Memory B cell (primary cell): ENCODE measurements around the gene UGGT2.

Source experiments
- ATAC-seq: fragments of 150-1000 bp; cut with Tn5 transposase; 2 replicates; pipeline ENCODE4 v1.10.0; 2021; ENCODE audit warnings: low read depth, mild to moderate bottlenecking, moderate library complexity
- DNase-seq, 2 donors: peaks; one replicate each; pipeline ENCODE4 v3.0.0; 2022; ENCODE audit warnings: low spot score in 2 of 2
- H3K27ac Mint-ChIP-seq: one replicate; pipeline ENCODE4 v1.8.0; 2022; ENCODE audit warnings: mild to moderate bottlenecking, moderate library complexity, mixed read lengths
- H3K27me3 Mint-ChIP-seq: one replicate; pipeline ENCODE4 v1.8.0; 2022; ENCODE audit warnings: mixed read lengths
- H3K36me3 Mint-ChIP-seq: one replicate; pipeline ENCODE4 v1.8.0; 2022; ENCODE audit warnings: mild to moderate bottlenecking, mixed read lengths
- H3K4me1 Mint-ChIP-seq: one replicate; pipeline ENCODE4 v1.8.0; 2022; ENCODE audit warnings: mixed read lengths
- H3K4me3 Mint-ChIP-seq: one replicate; pipeline ENCODE4 v1.8.0; 2022; ENCODE audit warnings: mild to moderate bottlenecking, moderate library complexity, mixed read lengths
- H3K9me3 Mint-ChIP-seq: one replicate; pipeline ENCODE4 v1.8.0; 2022; ENCODE audit warnings: mixed read lengths

The UGGT2 gene

DNA sequence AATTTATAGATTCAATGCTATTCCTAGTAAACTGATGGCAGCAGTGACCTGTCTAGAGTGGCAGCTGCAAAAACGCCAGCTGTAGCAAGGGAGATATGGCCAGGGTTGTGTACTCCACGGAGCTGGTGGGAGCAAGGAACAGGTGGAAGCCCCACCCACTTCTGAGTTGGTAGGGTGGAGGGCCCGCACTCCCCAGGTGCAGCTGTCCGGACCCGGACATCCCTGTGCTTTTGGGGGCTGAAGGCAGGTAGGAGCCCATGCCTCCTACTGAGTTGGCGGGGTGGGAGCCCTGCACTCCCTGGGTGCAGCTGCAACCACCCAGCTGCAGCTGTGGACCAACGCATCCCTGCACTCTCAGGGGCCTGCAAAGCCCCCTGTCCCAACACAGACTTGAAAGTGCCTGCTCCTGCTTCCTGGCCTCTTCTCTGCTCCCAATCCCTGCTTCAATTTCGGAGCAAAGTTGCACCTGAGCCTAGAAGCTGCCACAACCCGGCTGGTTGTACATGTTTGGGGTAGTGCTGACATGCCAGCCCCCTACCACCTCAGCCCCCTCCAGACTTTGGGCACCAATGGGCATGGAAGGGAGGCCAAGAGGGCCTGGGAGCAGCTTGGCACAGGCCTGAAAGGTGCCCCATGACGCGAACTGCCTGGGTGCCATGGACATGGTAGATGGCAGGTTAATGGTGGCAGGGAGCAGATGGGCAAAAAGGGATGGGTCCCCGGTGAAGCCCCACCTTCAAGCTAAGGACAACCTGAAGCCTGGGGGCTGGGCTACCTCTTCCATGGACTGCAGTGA, 19.8 kb downstream of the UGGT2 start:
- no peak overlapping the region for H3K4me3 Mint-ChIP-seq
- ATAC-seq (no peak), DNase-seq (no peak)
- H3K27ac Mint-ChIP-seq: no peak overlapping the region
- no peaks in the 10 kb centered on the region for H3K4me1 Mint-ChIP-seq
- no peaks in the 10 kb centered on the region for H3K27me3 Mint-ChIP-seq
- H3K9me3 Mint-ChIP-seq: peaks cover 2% of the 10 kb centered on the region
- H3K36me3 Mint-ChIP-seq: peaks cover 3% of the 10 kb centered on the region

DNA sequence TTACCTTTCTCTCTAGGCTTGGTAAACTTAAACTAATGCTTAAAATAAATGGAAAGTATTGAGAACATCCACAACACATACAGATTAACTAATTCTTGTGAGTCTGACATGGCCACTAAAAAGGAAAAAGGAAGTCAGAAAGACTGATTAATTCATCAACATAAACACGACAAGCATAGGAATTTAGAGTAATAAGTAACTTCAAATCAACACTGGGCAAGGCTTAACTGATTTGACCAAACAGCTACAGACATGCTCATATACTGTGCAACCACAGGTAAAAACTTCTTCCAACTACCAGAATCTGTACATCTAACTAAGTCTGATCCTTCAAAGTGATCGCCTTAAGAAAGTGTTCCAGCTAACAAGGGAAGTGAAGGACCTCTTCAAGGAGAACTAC, 20.5 kb downstream of the UGGT2 start:
- H3K4me3 Mint-ChIP-seq: no peak overlapping the region
- H3K9me3 Mint-ChIP-seq: peaks cover 2% of the 10 kb centered on the region
- H3K27ac Mint-ChIP-seq: no peak overlapping the region
- H3K36me3 Mint-ChIP-seq: peaks cover 3% of the 10 kb centered on the region
- no peaks in the 10 kb centered on the region for H3K27me3 Mint-ChIP-seq
- DNase-seq: no peak
- H3K4me1 Mint-ChIP-seq: no peaks in the 10 kb centered on the region
- no peak for ATAC-seq

GRCh38 chr13:96029002-96029401, 24.2 kb downstream of the UGGT2 start:
- Mint-ChIP-seq H3K4me1 (no peaks in the 10 kb centered on the region), H3K27me3 (no peaks in the 10 kb centered on the region), H3K4me3 (no peak overlapping the region), H3K9me3 (no peaks in the 10 kb centered on the region), H3K36me3 (peaks cover 2% of the 10 kb centered on the region), H3K27ac (no peak overlapping the region)
- DNase-seq (no peak), ATAC-seq (no peak)

DNA sequence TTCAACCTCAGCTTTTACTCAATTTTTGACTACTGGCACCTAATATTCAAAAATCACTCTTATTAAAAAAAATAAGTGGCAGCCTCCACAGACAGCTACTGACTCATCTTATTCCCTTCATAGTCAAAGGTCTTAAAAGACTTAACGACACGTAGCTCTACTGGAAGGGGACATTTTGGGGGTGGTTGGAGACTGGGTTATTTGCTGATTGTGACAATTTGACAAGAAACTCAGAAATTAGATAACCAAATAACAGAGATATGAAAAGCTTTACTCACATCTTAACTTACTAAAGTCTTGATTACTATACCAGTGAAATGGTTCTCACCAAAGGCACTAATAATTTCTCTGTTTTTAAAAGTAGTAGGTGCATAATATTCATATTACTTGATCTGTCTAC, 25.7 kb downstream of the UGGT2 start:
- Mint-ChIP-seq H3K4me1 (no peaks in the 10 kb centered on the region), H3K27me3 (no peaks in the 10 kb centered on the region), H3K9me3 (no peaks in the 10 kb centered on the region), H3K27ac (no peak overlapping the region), H3K36me3 (peaks cover 2% of the 10 kb centered on the region), H3K4me3 (no peak overlapping the region)
- ATAC-seq (no peak), DNase-seq (no peak)

- no peak for DNase-seq
- no peak for ATAC-seq
Measured at GRCh38 chr13:96025283-96025682, 27.9 kb downstream of the UGGT2 start.

DNA sequence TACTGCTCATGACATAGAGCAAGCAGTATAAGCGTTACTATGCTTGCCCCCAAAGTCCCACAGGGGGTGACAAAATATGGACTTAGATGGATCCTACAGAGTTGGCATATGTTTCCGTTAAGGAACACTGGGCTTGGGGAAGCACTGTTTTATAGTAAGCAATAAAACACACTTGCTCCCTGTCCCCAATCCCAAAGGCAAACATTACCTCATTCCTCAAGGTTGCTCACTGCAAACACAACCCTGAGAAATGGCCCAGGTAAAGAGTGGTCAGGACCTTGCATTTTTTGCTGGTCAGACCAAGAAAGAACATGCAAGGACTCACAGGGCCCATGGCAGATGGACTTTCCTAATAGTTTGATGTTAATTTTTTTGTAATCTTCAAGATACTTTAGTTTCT, 32.3 kb downstream of the UGGT2 start:
- Mint-ChIP-seq H3K4me1 (no peaks in the 10 kb centered on the region), H3K27ac (no peak overlapping the region), H3K9me3 (peaks cover 2% of the 10 kb centered on the region), H3K27me3 (no peaks in the 10 kb centered on the region), H3K4me3 (no peak overlapping the region), H3K36me3 (peaks cover 2% of the 10 kb centered on the region)
- no peak for DNase-seq
- no peak for ATAC-seq

More at GRCh38 chr13:96025283-96025682, 27.9 kb downstream of the UGGT2 start:
- no peak overlapping the region for H3K4me3 Mint-ChIP-seq
- H3K9me3 Mint-ChIP-seq: no peaks in the 10 kb centered on the region
- H3K27ac Mint-ChIP-seq: no peak overlapping the region
- no peaks in the 10 kb centered on the region for H3K4me1 Mint-ChIP-seq
- H3K27me3 Mint-ChIP-seq: no peaks in the 10 kb centered on the region
- no peaks in the 10 kb centered on the region for H3K36me3 Mint-ChIP-seq

- no peak overlapping the region for H3K27ac Mint-ChIP-seq
- ATAC-seq (no peak), DNase-seq (no peak)
- H3K9me3 Mint-ChIP-seq: peaks cover 4% of the 10 kb centered on the region
- H3K4me1 Mint-ChIP-seq: no peaks in the 10 kb centered on the region
- H3K36me3 Mint-ChIP-seq: peaks cover 4% of the 10 kb centered on the region
- no peaks in the 10 kb centered on the region for H3K27me3 Mint-ChIP-seq
- H3K4me3 Mint-ChIP-seq: no peak overlapping the region
Measured at GRCh38 chr13:96020155-96020575, 33.0 kb downstream of the UGGT2 start.

- Mint-ChIP-seq H3K4me3 (no peak overlapping the region), H3K36me3 (peaks cover 4% of the 10 kb centered on the region), H3K9me3 (peaks cover 4% of the 10 kb centered on the region), H3K27ac (no peak overlapping the region), H3K27me3 (no peaks in the 10 kb centered on the region), H3K4me1 (no peaks in the 10 kb centered on the region)
- no peak for DNase-seq
- no peak for ATAC-seq
Measured at GRCh38 chr13:96018135-96018534, 35.1 kb downstream of the UGGT2 start.

DNA sequence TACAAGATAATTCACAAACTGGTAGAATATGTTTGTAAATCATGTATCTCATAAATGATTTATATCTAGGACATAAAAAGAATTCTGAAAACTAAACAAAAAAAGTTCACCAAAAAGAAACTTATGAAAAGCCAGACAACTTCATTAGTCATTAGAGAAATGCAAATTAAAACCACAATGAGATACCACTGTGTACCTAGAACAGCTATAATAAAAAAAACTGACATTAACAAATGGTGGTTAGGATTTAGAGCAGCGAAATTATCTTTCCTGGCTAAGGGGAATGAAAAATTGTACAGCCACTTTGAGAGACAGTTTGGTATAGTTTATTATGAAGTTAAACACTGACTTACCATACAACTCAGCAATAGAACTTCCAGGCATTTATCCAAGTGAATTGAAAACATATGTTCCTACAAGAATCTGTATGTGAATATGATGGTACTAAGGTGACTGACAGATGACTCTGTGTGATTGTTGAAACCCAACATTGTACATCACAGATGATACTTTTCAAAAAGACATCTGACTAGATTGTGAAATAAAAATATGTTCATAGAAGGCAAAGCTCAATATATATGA, 41.8 kb downstream of the UGGT2 start:
- H3K4me3 Mint-ChIP-seq: no peak overlapping the region
- no peak for ATAC-seq
- no peaks in the 10 kb centered on the region for H3K27me3 Mint-ChIP-seq
- H3K27ac Mint-ChIP-seq: no peak overlapping the region
- H3K4me1 Mint-ChIP-seq: no peaks in the 10 kb centered on the region
- no peak for DNase-seq
- peaks cover 9% of the 10 kb centered on the region for H3K9me3 Mint-ChIP-seq
- peaks cover 4% of the 10 kb centered on the region for H3K36me3 Mint-ChIP-seq

DNA sequence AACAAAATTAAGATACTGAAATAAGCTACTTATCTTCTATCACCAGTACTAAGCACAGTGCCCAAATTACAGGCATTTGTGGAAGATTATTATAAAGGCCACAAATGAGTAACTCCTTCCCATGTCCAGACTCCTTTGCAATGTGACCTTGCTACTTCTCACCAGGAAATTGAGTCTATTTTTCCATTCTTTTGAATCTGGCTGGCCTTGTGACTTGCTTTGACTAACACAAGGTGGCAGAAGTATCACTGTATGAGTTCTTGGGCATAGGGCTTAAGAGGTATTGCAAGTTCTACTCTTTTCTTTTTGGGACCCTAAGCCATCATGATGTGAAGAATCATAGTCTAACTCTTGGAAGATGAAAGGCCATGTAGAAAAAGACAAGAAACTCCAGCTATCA, 49.9 kb downstream of the UGGT2 start:
- H3K36me3 Mint-ChIP-seq: no peaks in the 10 kb centered on the region
- no peaks in the 10 kb centered on the region for H3K27me3 Mint-ChIP-seq
- no peak for DNase-seq

GRCh38 chr13:96002322-96003131, 50.7 kb downstream of the UGGT2 start:
- no peak overlapping the region for H3K4me3 Mint-ChIP-seq
- peaks cover 5% of the 10 kb centered on the region for H3K9me3 Mint-ChIP-seq
- H3K27ac Mint-ChIP-seq: no peak overlapping the region
- ATAC-seq (no peak), DNase-seq (no peak)
- H3K4me1 Mint-ChIP-seq: no peaks in the 10 kb centered on the region
- no peaks in the 10 kb centered on the region for H3K36me3 Mint-ChIP-seq
- H3K27me3 Mint-ChIP-seq: no peaks in the 10 kb centered on the region

More for the DNA sequence above, 49.9 kb downstream of the UGGT2 start:
- Mint-ChIP-seq H3K4me1 (no peaks in the 10 kb centered on the region), H3K4me3 (no peak overlapping the region), H3K27ac (no peak overlapping the region), H3K9me3 (peaks cover 5% of the 10 kb centered on the region)
- no peak for ATAC-seq

GRCh38 chr13:96000069-96000468, 53.1 kb downstream of the UGGT2 start:
- Mint-ChIP-seq H3K36me3 (no peaks in the 10 kb centered on the region), H3K4me3 (no peak overlapping the region), H3K4me1 (no peaks in the 10 kb centered on the region), H3K9me3 (no peaks in the 10 kb centered on the region), H3K27ac (no peak overlapping the region), H3K27me3 (no peaks in the 10 kb centered on the region)
- DNase-seq (no peak), ATAC-seq (no peak)

DNA sequence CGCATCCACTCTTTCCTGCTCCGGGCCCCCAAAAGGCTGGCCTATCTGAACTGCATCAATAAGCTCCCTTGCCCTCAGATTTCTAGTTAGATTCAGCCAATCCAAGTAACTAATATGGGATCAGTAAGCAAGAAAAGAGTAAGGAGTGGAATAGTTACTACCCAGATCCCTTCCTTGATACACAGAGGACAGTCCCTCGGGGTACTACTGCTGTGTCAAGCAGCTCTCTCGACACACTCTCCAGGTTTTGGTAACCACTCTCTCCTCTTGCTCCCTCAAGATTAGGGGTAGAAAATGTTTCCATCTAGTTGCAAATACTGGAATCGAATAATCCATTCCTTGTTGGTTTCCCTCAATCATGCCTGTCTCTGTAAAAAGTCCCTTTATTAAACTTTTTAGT, 65.4 kb downstream of the UGGT2 start:
- no peaks in the 10 kb centered on the region for H3K9me3 Mint-ChIP-seq
- H3K27ac Mint-ChIP-seq: no peak overlapping the region
- ATAC-seq (no peak), DNase-seq (no peak)
- no peaks in the 10 kb centered on the region for H3K36me3 Mint-ChIP-seq
- no peak overlapping the region for H3K4me3 Mint-ChIP-seq
- no peaks in the 10 kb centered on the region for H3K27me3 Mint-ChIP-seq
- no peaks in the 10 kb centered on the region for H3K4me1 Mint-ChIP-seq

GRCh38 chr13:95982144-95982543, 71.1 kb downstream of the UGGT2 start:
- H3K9me3 Mint-ChIP-seq: no peaks in the 10 kb centered on the region
- H3K27me3 Mint-ChIP-seq: no peaks in the 10 kb centered on the region
- H3K4me3 Mint-ChIP-seq: no peak overlapping the region
- H3K27ac Mint-ChIP-seq: no peak overlapping the region
- no peaks in the 10 kb centered on the region for H3K36me3 Mint-ChIP-seq
- H3K4me1 Mint-ChIP-seq: no peaks in the 10 kb centered on the region
- no peak for ATAC-seq
- DNase-seq: no peak
